Panc1 (cell line): Measurements from ENCODE around the gene MDGA2.

Experiments used
- POLR2AphosphoS5 ChIP-seq: IDR thresholded peaks from 2 replicates; pipeline ENCODE4 v1.6.1; 2012; ENCODE audit warnings: mild to moderate bottlenecking, low read depth, low read length, moderate library complexity
- TF ChIP-seq, protein P1 (sequence below): fragments of 450-650 bp; IDR thresholded peaks from 2 replicates; pipeline ENCODE4 v1.5.1; 2017; ENCODE audit warnings: mild to moderate bottlenecking

DNA sequence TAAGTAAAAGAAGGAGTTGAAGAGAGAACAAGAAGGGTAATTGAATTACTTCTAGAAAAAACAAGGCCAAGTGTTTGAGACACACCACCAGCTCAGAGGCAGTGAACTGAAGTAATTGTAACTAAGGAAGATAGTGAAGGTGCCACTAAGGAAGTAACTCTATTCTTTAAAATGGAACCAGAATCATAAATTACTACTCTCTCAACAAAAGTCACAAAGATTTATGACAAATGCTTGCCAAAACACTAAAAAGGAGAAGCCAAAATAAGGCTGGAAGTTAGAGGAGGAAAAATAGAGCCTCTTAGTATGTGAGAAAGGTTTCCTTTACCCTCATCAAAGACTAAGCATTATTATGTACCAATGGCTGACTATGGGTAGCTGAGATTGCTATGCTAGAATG is 208.5 kb downstream of the MDGA2 start:
- no peak for TF ChIP-seq POLR2AphosphoS5
- TF ChIP-seq, protein P1, sequence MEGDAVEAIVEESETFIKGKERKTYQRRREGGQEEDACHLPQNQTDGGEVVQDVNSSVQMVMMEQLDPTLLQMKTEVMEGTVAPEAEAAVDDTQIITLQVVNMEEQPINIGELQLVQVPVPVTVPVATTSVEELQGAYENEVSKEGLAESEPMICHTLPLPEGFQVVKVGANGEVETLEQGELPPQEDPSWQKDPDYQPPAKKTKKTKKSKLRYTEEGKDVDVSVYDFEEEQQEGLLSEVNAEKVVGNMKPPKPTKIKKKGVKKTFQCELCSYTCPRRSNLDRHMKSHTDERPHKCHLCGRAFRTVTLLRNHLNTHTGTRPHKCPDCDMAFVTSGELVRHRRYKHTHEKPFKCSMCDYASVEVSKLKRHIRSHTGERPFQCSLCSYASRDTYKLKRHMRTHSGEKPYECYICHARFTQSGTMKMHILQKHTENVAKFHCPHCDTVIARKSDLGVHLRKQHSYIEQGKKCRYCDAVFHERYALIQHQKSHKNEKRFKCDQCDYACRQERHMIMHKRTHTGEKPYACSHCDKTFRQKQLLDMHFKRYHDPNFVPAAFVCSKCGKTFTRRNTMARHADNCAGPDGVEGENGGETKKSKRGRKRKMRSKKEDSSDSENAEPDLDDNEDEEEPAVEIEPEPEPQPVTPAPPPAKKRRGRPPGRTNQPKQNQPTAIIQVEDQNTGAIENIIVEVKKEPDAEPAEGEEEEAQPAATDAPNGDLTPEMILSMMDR, result no peak
